Nephron progenitor cell (in vitro differentiated cells): Measurements from ENCODE around the gene WDR59.

ENCODE experiments used
- DNase-seq: peaks from one replicate; pipeline ENCODE4 v3.0.0; 2021
- H3K27ac Mint-ChIP-seq: 2 replicates; pipeline ENCODE4 v1.8.0; 2021; ENCODE audit warnings: mild to moderate bottlenecking, moderate library complexity, mixed read lengths
- H3K27me3 Mint-ChIP-seq: 2 replicates; pipeline ENCODE4 v1.8.0; 2021; ENCODE audit warnings: mild to moderate bottlenecking, low read depth, mixed read lengths; ENCODE audit not compliant: poor library complexity
- H3K36me3 Mint-ChIP-seq: 2 replicates; pipeline ENCODE4 v1.8.0; 2021; ENCODE audit warnings: low read depth, mixed read lengths
- H3K4me1 Mint-ChIP-seq: 2 replicates; pipeline ENCODE4 v1.8.0; 2021; ENCODE audit warnings: mixed read lengths
- H3K4me3 Mint-ChIP-seq: 2 replicates; pipeline ENCODE4 v1.8.0; 2021; ENCODE audit warnings: mild to moderate bottlenecking, moderate library complexity, mixed read lengths
- H3K9me3 Mint-ChIP-seq: 2 replicates; pipeline ENCODE4 v1.8.0; 2021; ENCODE audit warnings: mild to moderate bottlenecking, moderate library complexity, mixed read lengths
- CTCF ChIP-seq: fragments of 200-600 bp; sonication (generic); IDR thresholded peaks from 2 replicates; pipeline ENCODE4 v1.5.0; 2021; ENCODE audit warnings: antibody characterized with exemption

WDR59 gene

GRCh38 chr16:74867281-74867849 is 117.6 kb downstream of the WDR59 start:
- TF ChIP-seq CTCF, result no peak
- H3K27ac Mint-ChIP-seq, result peak overlapping the region; percentile 25
- no peak overlapping the region for H3K4me3 Mint-ChIP-seq
- peaks cover 14% of the 10 kb centered on the region for H3K36me3 Mint-ChIP-seq
- H3K27me3 Mint-ChIP-seq, result peaks cover 10% of the 10 kb centered on the region
- peaks cover 35% of the 10 kb centered on the region for H3K4me1 Mint-ChIP-seq
- H3K9me3 Mint-ChIP-seq, result no peaks in the 10 kb centered on the region
- no peak for DNase-seq

GRCh38 chr16:74865922-74866598 is 118.9 kb downstream of the WDR59 start:
- TF ChIP-seq CTCF, result no peak
- Mint-ChIP-seq H3K36me3 (peaks cover 4% of the 10 kb centered on the region), H3K27ac (no peak overlapping the region), H3K4me1 (peaks cover 35% of the 10 kb centered on the region), H3K4me3 (peak overlapping the region; percentile 21), H3K9me3 (no peaks in the 10 kb centered on the region), H3K27me3 (peaks cover 14% of the 10 kb centered on the region)
- peak; percentile 16 for DNase-seq

- TF ChIP-seq CTCF, result peak; percentile 90
- peak; percentile 42 for DNase-seq
- H3K4me3 Mint-ChIP-seq, result no peak overlapping the region
- H3K9me3 Mint-ChIP-seq, result no peaks in the 10 kb centered on the region
- H3K4me1 Mint-ChIP-seq, result peaks cover 24% of the 10 kb centered on the region
- H3K27ac Mint-ChIP-seq, result no peak overlapping the region
- no peaks in the 10 kb centered on the region for H3K36me3 Mint-ChIP-seq
- H3K27me3 Mint-ChIP-seq, result peaks cover 14% of the 10 kb centered on the region
Measured at GRCh38 chr16:74862743-74863244, 122.1 kb downstream of the WDR59 start.

- no peak for DNase-seq
- Mint-ChIP-seq H3K9me3 (no peaks in the 10 kb centered on the region), H3K4me3 (no peak overlapping the region), H3K36me3 (no peaks in the 10 kb centered on the region), H3K27ac (no peak overlapping the region), H3K4me1 (no peaks in the 10 kb centered on the region), H3K27me3 (peaks cover 6% of the 10 kb centered on the region)
- no peak for TF ChIP-seq CTCF
Measured at GRCh38 chr16:74852500-74852875, 132.4 kb downstream of the WDR59 start.

- H3K36me3 Mint-ChIP-seq, result no peaks in the 10 kb centered on the region
- no peak for TF ChIP-seq CTCF
- H3K27me3 Mint-ChIP-seq, result no peaks in the 10 kb centered on the region
- no peak overlapping the region for H3K4me3 Mint-ChIP-seq
- no peak for DNase-seq
- H3K9me3 Mint-ChIP-seq, result no peaks in the 10 kb centered on the region
- H3K27ac Mint-ChIP-seq, result no peak overlapping the region
- no peaks in the 10 kb centered on the region for H3K4me1 Mint-ChIP-seq
Measured at GRCh38 chr16:74850027-74850426, 134.9 kb downstream of the WDR59 start.

GRCh38 chr16:74847202-74847601 is 137.7 kb downstream of the WDR59 start:
- Mint-ChIP-seq H3K27ac (no peak overlapping the region), H3K4me3 (no peak overlapping the region), H3K27me3 (no peaks in the 10 kb centered on the region), H3K9me3 (no peaks in the 10 kb centered on the region), H3K36me3 (no peaks in the 10 kb centered on the region), H3K4me1 (no peaks in the 10 kb centered on the region)
- no peak for TF ChIP-seq CTCF
- no peak for DNase-seq
